GM18526 (cell line): ENCODE measurements around the gene KCNH1.

Source experiments
- POLR2A ChIP-seq: IDR thresholded peaks from 3 replicates; pipeline ENCODE4 v1.6.1; 2011; ENCODE audit not compliant: insufficient read length; ENCODE audit errors: extremely low read depth

The KCNH1 gene

DNA sequence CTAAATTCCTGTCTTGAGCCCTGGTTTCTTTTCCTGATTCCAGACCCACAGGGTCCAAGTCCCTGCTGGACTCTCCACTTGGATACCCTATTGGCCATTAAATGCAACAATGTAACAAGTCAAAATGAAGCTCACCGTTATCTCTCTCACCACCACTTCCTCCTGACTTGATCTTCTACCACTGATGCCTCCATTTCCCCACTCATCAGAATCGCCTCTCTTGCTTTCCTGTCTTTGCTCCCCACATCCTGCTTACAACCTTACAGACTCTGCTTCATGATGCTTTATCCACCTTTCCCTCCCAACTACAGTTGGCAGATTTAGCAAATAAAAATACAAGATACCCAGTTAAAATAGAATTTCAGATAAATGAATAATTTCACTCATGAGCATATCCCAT lies 343.8 kb downstream of the KCNH1 start:
- TF ChIP-seq POLR2A: no peak

DNA sequence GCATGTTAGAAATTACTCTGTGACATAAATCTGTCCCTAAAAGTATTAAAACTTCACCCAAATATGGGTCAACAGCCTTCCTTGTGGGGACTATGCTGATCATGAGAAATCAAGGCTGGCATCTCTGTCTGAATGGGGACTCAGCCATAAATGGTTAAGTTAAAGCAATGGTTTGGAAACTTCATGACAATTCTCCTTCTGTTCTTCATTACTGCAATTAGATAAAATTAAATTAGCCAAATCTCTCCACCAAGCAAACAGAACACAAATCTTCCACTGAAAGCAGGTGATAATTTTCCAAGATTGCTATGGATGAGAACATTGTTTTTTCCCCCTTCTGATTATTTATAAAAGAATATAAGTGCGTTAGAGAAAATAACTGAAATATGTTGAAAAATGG lies 346.1 kb downstream of the KCNH1 start:
- TF ChIP-seq POLR2A: no peak

DNA sequence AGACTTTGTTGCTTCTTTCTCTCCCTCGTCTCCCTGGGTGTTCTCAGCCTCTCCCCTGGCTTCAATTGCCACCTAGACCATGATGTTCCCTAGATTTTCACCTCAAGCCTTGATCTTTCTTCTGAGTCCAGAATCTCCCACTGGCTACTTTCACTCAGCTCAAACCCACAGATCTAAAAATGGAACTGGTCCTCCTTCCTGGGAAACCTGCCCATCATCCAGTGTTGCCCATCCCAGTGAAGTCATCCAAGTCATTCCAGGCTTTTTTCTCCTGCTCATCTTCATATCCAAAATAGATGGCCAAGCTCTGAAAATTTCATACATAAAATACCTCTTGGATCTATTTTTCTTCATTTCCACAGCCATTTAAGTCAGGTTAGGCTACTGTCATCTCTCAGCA lies 347.4 kb downstream of the KCNH1 start:
- TF ChIP-seq POLR2A: no peak

DNA sequence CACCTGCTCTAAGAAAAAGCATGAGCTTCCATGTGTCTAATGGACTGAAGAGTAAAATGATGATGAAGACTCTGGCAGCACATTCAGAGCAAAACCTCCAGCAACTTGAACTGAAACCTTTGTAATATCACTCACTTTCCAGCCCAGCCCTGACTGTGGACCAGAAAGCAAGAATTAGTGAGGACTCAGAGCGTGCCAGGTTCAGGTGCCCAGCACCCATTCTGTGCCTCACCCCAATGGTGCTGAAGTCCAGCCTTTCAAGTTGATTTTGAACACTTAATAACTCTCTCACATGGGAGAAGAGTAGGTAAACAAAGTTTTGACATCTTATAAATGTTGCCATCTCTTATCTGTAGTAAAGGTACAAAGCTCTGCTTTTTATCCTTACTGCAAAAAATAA lies 350.0 kb downstream of the KCNH1 start:
- TF ChIP-seq POLR2A: no peak

DNA sequence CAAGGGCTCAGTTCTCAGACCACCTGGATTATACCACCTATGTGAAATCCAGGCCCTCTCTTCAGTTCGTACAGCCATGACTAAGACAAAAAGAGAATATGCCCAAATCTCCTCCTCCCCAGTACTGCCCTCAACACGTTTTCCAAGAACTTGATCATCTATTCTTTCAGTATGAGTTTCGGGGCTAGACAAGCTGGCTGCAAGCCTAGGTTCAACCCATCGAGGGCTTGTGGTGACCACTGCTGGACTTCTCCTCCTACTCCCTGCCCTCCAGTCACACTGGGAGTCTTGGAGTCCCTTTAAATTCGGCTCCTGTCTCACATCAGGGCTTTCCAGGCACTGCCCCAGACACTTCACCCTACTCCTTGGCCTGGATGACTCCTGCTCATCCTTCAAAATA lies 352.3 kb downstream of the KCNH1 start:
- TF ChIP-seq POLR2A: no peak

DNA sequence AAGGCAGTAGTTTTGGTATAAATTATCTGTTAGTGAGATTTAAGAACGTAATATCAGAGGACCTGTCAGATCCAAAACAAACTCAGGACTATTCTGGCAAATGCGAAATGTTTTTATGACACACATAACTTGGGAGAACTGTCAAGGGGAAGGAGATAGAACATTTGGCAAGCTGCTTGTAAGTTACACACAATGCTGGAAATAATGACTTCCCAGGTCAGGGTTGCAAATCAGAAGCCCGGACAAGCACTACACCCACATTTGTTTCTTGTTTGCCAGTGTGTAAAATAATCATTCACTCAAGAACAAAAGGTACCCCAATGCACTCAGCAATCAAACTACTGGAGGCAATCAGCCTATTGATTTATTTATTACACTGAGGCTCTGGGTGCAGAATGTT lies 354.7 kb downstream of the KCNH1 start:
- TF ChIP-seq POLR2A: no peak

DNA sequence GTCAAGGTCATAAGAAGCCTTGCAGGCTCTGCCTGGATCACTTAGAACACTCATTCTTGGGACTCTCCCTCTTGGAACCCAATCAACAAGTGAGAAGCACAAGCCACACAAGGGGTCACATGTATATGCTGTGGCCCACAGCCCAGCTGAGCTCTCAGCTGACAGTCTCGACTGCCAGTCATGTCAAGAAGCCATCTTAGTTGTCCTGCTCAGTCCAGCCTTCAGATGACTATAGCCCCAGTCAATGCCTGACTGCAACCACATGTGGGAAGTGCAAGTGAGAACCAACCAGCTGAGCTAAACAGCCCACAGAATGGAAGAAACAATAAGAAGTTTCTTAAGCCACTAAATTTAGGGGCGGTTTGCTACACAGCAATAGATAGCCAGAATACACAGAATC lies 356.0 kb downstream of the KCNH1 start:
- no peak for TF ChIP-seq POLR2A

DNA sequence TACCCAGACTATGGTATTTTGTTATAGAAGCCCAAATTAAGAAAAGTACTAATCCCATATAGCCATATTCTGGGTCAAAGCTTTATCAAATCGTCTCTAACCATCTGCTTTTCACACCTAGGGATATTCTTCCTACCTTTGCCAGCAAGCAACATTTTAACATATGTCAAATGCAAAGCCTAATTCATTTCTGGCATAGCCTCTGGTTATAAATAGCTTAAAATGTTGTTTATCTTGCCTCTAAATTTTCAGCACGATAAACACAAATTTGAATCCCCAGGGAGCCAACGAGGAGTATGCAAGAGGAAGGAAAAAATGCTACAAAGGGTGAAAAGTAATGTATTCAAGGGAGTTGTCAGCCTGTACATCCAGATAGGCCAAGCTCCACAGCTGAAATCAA lies 357.2 kb downstream of the KCNH1 start:
- no peak for TF ChIP-seq POLR2A

DNA sequence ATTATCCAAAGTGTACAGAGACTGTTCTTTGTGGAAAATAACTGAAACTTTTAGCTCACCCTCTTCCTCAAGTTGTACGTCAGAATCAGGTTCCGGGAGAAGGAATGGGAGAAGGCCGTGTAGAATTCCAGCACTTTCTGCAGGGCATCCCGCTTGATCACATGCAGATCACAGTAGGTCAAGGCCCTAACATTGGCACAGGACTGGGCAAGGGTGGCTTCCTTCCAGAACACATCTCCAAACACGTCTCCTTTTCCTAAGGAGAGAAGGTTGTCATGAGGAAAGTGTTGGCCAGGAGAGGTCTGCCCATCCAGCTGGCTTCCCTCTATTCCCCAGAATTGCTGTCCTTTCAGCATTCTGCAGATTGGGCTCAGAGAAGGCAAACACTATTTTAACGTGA lies 358.7 kb downstream of the KCNH1 start:
- no peak for TF ChIP-seq POLR2A

DNA sequence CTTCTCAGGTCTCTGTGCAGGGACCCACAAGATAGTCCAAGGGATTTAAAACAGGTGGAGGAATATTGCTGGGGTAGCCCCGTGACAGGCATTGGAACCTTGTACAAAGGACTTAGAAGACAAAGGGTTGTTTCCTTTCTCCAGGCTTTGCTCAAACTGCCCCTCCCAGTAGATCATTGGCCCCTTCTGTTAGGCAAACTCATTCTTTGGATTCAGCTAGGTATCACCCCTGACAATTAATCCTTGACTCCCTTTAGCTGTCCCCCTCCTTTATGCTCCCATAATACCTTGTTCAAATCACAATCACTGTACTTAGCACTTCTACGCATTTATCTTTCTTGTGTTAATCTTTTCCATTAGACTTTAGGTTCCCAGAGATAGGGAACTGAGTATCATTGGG lies 360.5 kb downstream of the KCNH1 start:
- no peak for TF ChIP-seq POLR2A

DNA sequence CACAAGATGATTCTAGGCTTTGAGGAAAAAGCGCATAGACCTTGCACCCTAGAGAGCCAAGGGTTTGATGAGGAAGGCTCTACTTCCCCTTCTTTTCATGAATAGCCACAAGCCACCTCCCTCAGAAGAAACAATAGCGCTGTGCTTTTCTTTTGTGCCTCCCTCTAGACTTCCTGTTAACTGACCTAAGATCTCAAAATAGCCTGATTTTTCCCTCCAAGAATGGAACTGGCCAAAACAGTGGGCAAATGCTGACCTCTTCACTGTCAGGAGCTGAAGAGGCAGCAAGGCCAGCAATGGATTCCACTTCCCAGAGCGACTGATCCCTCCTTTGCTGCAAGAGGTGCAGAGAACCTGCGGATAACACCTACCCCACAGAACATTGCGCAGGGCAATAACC lies 362.8 kb downstream of the KCNH1 start:
- no peak for TF ChIP-seq POLR2A

DNA sequence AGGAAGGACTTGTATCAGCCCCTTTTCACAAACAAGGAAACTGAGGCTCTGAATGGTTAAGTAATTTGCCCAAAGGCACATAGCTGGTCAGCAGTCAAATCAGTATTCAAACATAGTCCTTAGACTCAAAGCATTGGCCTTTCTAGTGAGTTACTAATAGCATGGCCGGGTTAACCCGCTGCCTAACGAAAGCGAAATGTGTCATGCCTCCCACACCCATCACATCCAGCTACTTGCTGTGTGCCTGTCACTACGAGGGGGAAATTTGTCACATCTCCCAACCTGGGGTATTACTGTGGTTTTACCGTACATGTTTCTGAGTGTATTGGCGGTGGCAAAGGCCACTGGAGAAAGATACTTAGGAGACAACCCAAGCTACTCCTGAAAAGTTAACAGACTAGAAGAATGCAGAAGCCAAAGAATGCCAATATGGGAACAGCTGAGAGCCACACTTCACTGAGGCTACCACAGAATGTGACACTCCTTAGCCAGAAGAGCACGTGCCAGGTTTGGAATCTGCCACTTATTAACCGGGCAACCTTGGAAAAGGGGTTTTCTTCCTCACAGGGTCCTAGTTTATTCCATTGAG lies 363.5 kb downstream of the KCNH1 start:
- no peak for TF ChIP-seq POLR2A

DNA sequence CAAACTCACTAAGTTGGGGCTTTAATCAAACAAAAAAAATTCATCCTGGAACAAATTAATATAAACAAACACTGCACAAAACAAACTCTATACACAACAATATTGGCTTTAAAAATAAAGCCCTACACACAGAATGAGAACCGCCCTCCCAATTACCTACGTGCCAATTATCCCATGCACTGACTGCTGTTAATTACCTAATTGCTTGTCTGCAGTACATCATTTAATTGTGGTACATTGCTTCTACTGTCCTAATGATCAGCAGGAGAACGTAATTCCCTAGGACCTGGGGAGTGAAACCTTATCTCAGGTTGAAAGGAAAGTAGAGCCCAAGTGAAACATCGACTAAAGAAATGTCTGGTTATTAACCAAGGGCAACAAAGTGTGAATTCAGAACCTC lies 364.5 kb downstream of the KCNH1 start:
- no peak for TF ChIP-seq POLR2A

DNA sequence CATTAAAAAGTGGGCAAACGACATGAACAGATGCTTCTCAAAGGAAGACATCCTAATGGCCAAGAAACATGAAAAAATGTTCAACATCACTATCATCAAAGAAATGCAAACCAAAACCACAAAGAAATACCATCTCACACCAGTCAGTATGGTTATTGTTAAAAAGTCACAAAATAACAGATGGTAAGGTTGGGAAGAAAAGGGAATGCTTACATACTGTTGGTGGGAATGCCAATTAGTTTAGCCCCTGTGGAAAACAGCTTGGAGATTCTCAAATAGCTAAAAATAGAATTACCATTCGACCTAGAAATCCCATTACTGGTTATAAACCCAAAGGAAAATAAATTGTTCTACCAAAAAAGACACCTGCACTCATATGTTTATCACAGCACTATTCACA lies 369.4 kb downstream of the KCNH1 start:
- no peak for TF ChIP-seq POLR2A

DNA sequence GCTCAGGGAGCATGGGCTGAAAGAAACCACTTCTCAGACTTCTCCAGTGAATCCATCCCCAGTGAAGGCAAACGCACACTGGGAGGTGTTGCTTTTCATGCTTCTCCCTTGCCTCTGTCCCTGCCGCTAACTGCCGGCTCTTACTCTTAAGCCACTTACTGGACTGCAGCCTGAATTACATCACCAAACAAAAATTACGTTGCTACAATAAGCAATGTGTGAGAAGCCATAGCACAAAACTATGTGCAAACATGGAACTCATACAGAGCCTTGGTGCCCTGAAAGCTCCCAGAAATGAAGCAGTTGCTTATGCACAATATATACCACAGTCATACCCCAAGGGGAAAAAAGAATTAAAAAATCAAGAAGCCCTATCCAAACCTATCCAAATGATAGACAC lies 375.2 kb downstream of the KCNH1 start:
- TF ChIP-seq POLR2A: no peak

DNA sequence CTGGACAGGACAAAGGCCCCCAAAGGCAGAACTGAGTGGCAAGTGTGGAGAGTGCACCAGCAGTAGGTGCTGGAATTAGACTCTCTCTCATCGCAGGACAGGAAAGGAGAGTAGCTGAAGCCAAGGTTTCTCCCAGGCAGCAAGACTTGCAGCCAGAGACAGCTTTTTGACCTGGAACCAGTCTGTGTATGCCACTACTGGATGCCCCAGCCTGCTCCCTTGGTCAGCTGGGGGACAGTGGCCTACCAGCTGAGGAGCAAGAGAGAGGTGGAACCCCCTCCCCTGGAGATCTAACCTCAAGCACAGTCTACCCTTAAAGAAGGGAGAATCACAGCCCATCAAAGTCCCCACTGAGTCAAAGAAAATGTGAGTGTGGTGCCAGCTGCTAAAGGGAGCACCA lies 375.7 kb downstream of the KCNH1 start:
- TF ChIP-seq POLR2A: no peak

DNA sequence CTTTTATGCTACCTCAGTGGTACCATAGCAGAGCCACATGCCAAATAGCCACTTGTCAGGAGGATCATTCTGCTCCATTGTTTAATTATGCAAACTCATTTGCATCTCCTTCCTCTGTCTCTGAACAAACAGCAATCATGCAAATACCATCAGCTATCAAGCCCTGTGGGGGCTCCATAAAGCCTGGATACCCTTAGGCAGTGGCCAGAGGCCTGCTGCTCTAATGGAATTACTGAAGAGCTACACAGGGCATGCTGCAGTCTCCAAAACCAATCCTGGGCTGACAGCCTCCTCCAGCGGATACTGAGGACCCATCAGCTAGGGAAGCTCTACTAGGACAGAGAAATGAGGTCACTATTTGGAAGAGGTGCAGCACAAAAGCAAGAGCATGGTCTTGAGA lies 376.3 kb downstream of the KCNH1 start:
- no peak for TF ChIP-seq POLR2A

DNA sequence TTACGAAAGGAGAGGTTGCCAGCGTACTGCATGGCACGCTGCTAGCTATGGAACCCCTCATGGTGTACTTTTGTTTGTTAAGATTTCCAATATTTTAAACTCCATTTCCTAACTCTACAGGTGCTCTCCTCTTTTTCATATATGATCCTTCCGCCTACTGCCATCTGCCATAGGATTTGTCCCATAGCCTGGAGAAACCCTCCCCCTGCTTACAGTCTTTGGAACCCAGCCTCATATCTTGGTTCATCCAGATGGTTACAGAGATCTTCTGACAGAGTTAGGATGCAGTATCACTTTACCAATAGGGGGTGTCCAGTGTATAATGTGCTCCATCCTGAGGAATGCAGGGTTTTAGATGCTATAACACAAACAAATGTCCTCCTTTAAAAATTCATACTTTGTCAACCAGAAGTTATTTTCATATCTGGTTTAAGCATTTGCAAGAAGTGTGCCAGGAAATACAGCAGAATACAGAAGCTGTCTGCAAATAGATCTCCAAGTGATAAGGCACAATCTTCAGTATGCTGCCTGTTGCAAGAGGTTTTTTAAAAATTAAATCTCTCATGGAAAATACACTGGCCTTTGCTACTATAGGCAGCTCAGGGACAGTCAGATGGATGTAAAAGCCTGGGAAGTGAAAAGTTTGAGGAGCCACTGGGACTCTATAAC lies 377.8 kb downstream of the KCNH1 start:
- no peak for TF ChIP-seq POLR2A
